HG02973 (cell line): ENCODE measurements around the gene CYFIP1.

Experiments used
- ATAC-seq: cut with Tn5 transposase; IDR thresholded peaks from one replicate; pipeline ENCODE4 v1.9.1; 2021; ENCODE audit warnings: moderate library complexity; ENCODE audit not compliant: unreplicated experiment

Gene CYFIP1

DNA sequence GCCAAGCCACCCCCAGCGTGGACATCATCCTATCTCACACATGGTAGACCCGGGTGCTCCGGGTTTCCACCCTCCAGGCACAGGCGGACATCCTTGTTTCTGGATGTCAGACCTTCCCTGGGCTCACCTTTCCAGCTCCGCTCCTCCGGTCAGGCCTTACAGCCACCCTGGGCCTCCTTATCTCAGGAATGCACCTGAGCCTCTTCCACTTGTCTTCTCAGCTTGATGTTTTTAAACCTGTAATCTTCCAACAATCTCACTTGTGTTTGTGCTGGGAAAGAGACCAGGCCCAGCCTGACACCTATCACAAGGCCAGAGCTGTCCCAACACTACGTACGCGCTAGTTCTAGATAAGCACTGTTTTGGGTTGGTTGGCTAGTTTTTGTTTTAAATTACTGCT, 87.8 kb downstream of the CYFIP1 start:
- no peak for ATAC-seq

DNA sequence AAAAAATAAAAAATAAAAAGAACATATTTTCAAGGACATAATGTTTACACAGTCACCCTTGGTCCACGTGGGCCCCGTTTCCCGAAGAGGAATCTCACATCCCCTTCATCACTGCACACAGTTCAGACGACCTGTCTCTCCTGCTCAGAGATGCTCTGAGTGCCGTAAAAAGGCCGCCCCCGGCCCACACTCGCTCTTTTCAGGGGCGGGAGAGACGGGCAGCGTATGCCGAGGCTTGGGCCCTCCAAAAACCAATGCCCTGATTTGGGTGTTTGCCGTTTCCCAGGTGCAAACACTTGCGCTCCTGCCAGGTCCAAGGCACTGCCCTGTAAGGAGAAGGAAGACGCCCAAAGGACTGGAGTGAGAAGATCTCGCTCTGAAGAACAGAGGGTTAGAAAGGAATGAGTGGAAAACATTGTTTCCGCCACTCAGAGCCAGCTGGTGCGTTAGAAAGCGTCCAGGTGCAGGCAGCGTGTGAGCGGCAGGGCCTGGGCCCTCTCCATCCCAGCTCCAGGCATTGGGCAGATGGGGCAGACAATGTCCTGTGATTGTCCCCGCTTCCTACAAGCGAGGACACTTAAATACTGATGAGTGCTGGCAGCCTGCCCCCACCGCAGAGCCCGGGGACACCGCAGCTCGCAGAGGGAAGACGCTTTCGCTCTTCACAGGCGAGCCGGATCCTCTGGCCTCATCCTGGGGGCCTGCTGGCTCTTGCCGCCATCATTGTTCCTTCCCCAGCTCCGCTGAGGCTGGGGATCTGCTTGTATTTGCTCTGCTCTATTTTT, 88.5 kb downstream of the CYFIP1 start:
- ATAC-seq = no peak

DNA sequence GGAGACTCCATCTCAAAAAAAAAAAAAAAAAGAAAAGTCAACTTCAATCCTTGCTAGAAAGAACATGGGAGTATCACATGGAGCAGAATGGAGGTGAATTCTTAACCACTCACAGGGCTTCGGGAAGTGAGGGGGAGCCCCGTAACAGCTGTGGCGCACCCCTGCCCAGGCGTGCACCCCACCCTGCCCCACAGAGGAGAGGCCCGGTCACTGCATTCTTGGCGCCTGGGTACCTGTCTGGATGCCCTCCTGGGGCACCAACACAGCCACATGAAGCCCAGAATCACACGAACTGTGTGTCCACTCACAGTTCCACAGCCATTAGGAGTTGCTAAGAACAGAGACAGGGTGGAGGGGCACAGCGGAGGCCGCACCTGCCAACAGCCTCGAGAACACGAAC, 89.9 kb downstream of the CYFIP1 start:
- no peak for ATAC-seq

DNA sequence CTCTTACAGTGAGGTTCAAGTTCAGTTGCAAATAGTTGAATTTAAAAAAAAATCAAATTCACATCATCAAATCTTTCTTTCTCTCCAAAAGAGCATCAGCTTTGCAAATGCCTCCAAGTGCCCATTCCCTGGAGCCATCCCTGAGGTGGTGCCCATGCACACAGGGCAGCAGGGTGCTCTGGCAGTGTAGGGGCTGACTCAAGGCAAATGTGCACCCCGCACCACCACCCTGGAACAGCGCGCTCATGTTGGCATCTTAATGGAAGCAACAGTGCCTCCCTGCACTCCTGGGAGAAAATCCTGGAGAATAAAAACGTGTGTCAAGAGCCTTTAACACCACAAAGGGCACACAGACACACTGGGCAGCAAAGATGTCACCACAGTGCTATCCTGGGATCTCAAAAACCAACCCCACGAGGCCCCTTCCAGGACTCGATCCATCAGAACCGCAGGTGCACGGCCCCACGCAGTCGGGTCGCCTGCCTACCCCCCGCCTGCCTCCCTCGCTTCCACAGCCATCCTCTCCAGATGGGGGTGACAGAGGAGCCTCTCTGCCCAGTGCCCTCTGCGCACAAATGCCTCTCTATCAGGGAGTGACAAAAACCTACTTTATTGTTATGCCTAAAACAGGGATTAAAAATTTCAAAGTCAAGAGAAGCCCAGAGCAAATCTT, 90.9 kb downstream of the CYFIP1 start:
- no peak for ATAC-seq

DNA sequence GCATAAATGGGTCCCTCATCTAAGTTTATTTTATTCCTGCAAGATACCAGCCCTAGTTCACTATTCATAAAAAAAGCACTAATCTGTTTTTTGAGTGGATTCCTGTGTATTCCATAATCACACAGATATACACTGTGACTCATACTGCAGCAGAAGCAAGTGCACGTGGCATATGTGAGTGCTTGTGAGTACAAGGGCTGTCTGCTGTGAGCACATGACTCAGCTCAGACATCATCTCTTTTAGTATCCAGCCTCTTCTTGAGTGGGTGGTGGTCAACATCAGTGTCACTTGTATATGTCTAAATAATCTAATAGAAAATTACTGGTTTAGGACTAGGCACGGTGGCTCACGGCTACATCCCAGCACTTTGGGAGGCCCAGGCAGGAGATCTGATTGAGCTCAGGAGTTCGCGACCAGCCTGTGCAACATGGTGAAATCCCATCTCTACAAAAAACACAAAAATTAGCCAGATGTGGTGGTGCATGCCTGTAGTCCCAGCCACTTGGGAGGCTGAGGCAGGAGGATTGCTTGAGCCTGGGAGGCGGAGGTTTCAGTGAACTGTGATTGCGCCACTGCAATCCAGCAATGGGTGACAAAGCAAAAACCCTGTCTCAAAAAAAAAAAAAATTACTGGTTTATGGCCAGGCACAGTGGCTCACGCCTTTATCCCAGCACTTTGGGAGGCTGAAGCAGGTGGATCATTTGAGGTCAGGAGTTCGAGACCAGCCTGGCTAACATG, 91.9 kb downstream of the CYFIP1 start:
- ATAC-seq = no peak

DNA sequence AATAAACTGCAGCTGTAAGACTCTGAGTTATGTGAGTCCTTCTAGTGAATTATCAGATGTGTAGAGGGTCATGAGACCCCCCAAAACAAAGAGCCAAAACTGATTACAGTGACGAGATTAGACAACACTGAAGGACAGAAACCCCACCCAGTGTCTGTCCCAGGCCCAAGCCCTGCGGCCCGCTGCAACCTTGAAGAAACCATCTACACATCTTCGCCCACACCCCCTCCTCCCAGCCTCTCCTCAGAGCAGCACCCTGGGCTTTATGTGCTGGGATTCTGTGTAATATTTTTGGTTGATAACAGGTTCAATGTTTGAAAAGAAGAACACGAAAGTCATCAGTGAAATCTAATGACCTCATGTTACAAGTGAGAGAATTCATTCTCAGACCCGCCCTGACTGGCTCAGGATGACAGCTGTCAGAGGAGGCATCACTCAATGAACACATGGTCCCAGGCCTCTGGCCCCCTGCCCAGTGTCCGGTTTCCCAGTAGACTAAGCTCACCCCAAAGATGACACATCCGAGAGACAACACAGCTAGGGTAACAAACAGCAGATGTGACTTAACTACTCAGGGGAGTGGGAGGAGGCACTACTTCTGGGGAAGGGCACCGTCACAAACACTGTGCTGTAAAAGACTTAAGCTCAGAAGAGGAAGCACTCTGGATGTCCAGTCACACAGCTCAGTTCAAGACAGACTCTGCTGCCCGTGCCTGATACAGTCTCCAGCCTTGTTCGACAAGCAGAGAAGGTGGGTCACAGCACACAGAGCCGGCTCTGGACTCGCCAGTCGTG, 92.8 kb downstream of the CYFIP1 start:
- no peak for ATAC-seq

DNA sequence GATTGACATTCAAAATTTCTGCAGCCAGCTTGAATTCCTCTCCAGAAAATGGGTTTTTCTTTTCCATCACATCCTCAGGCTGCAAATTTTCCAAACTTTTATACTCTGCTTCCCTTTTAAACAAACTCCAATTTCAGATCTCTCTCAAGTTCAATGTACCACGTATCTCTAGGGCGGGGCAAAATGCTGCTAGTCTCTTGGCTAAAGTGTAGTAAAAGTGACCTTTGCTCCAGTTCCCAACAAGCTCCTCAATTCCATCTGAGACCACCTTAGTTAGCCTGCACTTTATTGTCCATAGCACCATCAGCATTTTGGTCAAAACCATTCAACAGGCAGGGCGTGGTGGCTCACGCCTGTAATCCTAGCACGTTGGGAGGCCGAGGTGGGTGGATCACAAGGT, 95.0 kb downstream of the CYFIP1 start:
- ATAC-seq = no peak

DNA sequence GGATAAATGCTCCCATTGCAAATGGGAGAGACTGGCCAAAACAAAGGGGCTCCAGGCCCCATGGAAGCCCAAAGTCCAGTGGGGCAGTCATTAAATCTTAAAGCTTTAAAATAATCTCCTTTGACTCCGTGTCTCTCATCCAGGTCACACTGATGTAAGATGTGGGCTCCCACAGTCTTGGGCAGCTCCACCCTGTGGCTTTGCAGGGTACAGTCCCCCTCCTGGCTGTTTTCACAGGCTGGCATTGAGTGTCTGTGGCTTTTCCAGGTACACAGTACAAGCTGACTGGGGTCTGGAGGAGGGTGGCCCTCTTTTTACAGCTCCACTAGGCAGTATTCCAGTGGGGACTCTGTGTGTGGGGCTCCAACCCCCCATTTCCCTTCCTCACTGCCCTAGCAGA, 95.8 kb downstream of the CYFIP1 start:
- ATAC-seq = no peak

DNA sequence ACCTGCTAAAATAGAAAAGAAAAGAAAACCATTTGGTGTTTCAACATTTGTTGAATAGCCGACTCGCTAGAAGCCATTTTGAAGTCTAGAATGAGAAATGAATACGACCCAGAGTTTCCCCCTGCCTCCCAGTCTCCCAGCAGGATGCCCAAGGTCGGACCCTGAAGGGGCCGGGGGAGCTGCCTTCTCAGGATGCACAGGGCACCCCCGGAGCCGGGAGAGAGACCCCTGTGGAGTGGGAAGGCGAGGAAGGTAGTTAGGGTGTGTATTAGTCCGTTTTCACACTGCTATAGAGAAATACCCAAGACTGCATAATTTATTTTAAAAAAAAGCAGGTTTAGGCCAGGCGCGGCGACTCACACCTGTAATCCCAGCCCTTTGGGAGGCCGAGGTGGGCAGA, 97.0 kb downstream of the CYFIP1 start:
- ATAC-seq = no peak

DNA sequence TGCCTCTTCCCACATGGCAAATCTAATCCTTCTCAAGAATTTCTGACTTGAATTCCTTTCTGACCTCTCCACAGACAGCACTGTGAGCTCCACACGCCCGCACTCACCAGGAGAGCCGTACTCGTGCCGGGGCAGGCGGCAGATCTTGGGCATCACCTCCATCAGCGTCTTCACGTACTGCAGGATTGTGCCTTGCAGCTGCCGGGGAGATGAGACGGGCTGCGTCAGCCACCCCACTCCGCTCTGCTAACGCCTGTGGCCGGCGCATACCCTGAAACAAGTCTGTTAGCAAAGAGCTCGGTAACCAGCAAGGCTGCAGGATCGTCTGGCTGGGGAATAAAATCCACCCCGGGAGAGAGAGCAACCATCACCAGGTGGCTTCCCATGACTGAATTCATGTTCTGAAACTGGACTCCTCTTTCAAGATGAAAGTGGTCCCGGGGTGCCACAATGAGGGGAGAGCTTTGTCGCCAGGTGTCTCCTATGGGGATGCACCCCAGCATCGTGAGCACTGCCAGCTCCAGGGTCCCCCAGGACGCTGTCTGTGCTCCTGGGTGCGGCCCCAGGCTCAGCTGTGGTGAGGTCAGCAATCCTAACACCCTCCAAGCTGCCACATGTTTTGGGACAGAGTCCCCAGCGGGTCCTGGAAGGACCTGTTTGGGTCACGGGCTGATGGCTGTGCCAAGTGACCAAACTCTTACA, 98.3 kb downstream of the CYFIP1 start:
- no peak for ATAC-seq

DNA sequence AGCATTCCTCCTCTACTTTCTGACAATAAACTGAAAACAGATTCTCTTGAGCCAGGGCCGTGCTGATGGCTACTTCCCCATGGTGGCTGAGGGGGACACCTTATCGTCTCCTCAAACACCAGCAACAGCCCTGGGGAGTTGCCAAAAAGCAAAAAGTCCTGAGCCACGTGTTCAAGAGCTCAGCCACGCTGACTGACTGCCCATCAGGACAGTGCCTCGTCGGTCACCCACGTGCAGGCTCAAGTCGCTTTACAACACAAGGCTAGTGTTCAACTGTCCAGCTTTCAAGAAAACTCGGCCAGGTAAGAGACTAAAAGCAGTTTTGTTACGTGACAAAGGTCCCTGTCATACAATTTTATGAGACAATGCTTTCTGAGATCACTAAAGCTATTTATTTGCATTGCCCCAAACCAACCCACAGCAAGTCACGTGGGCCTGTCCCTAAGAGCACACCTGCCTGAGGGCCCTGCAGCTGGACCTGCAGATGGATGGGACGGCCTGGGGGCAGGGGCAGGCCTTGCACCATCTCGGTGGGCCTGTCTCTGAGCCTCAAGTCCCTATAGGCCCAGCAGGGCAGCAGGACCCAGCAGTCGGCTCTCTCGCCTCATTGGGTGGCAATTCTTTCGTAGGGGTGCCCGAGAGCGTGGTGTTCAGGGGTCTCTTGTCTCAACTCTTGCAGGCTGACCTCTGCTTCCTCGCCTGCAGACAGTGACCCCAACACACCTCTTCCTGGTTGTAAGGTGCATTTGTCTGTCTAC, 99.0 kb downstream of the CYFIP1 start:
- no peak for ATAC-seq

DNA sequence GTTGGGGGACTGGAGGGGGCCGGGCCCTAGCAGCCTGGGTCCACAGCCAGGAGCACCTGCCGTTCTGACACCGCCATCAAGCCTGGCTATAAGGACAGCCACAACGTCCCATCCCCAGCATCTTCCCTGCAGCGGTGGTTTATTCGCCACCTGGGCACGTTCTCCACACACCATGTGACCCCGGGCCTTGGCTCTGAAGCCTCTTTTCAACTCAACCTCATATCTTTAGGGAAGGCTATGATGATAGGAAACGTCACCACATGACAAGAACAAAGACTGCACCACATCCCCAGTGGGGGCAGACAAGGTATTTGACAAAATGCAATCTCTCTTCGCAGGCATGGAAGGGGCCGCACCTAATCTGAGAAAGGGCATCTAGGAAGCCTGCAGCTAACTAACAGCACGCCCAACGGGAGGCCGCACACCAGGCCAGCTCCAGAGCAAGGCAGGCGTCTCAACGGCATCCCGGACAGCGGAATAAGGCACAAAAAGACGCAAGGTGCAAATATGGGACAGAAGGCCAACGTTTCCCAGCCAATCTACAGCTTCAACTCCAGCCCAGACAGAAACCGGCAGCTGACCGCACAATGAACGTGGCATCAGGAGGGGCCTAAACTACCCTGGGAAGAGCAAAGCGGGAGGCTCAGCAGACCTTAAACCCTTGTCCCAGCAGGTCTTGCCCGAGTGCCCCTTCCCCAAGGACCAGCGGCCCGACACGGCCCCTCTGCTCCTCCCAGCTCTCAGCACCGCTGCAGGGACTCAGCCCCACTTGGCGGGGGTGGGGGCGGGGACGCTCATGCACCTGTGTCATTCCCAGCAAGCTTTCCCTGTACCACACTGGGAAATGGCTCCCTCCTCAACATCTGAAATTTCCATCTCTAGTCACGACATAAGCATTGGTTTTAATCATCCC, 99.8 kb downstream of the CYFIP1 start:
- no peak for ATAC-seq

DNA sequence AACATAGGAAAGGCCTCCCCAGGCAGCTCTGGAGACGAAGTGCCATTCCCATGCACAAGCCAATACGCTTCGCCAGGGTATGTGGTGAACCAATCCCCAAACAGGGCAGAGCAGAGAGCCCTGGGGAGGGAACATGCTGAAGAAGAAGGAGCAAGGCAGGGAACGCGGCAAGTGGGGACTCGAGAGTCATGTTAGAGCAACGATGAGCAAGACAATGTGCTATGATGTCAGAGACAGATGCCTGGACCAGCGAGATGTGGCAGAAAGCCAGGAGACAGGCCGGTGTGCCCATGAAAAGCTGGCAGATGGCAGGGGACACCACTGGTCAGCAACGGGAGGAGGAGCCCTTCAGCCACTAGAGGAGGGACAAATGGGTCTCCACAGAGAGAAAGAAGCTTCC, 102.1 kb downstream of the CYFIP1 start:
- ATAC-seq = no peak

DNA sequence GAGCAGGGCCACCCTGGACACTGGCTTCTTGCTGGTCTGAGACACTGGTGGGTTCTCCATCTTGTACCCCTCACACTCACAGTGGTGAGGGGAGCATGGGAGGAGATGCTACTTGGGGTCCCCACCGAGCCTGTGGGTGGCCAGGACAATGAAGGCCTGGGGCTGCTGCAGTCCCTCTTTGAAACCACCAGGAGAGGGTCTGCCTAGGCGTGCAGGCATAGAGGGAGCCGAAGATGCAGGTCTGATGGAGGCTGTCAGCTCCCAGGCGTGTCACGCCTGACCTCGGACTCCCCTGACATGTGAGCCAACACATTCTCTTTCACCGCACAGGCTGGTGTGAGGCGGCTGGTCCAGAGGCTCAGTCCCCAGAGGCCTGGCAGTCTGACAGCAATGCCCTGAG, 102.6 kb downstream of the CYFIP1 start:
- no peak for ATAC-seq

DNA sequence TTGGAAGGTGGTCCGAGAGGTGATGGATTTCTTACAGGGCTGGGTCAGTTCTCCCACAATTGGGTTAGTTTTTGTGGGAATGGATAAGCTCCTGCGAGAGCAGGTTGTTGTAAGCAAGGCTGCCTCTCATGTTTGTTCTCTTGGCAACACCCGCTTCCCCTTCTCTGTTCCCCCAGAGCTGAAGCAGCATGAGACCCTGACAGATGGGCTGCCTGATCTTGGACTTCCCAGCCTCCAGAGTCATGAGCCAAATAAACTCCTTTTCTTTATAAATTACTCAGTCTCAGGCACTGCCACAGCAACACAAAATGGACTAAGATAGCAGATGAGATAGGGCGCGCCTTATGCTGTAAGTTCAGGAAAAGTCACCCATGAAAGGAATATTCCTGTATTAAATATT, 103.1 kb downstream of the CYFIP1 start:
- ATAC-seq = no peak

DNA sequence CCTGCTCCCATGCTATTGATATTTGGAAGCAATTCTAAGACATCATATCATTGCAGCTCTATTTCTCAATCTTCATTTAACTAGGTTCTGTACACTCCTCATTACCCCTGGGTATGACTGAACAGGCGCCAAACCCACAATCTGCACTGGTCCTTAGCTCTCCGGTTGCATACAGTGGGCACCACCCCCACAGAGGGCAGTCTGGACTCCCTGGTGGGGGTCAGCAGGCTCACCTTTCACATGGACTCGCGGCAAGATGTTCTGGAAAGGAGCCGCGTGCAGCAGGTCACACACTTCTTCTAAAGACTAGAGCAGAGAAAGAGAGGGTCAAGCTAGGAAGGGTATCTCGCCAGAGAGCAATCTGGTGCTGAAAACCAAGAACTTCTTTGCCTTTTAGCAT, 105.2 kb downstream of the CYFIP1 start:
- ATAC-seq = no peak

DNA sequence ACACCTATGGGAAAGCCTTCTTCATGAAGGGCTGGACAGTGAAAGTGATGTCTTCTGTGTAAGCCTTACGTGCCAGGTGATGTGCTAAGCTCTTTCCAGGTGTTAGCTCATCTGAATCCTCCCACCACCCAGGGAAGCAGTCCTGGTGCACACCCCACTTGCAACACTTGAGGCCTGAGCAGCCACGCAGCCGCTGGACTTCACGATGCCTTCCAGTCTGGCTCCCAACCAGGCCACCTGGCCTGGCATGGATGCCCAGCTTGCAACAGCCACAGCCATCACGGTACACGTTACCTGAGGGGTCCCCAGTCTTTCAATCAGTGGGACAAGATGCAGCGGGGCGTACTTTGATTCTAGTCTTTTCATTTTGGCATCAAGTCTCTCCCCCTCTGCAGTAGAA, 105.9 kb downstream of the CYFIP1 start:
- ATAC-seq = no peak

DNA sequence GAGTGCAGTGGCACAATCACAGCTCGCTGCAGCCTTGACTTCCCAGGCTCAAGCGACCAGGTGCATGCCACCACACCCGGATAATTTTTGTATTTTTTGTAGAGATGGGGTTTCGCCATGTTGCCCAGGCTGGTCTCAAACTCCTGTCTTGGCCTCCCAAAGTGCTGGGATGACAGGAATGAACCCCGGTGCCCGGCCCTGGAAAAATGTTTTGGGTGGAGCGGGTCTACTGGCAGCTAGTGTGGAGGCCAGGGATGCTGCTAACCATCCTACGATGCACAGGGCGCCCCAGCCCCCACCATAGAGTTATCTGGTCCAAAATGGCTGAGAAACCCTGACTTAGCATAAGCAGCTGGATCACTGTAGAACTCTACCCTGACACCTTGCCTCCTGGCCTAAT, 106.3 kb downstream of the CYFIP1 start:
- no peak for ATAC-seq
